Spinal cord (tissue), 10 donors: ENCODE data around the gene FAM89B. TPM values are rescaled to one million over a fixed set of nuclear protein-coding genes. Genes with fewer than 3 reads are reported as not detected.

Experiments used
- DNase-seq, 6 donors: peaks; one replicate each; pipeline versions ENCODE4 v3.0.0 to v3.0.0-alpha.2; 2013 to 2015; ENCODE audit warnings: low spot score in 6 of 6, low read depth in 4 of 6
- H3K27ac ChIP-seq: one replicate; pipeline ENCODE4 v1.5.1; 2013; ENCODE audit warnings: low read depth, low read length, control low read depth
- H3K27me3 ChIP-seq: one replicate; pipeline ENCODE4 v1.6.1; 2013; ENCODE audit warnings: low read length; ENCODE audit not compliant: control insufficient read depth, insufficient read depth
- H3K36me3 ChIP-seq: one replicate; pipeline ENCODE4 v1.6.1; 2013; ENCODE audit warnings: low read length; ENCODE audit not compliant: control insufficient read depth, insufficient read depth
- H3K4me1 ChIP-seq: one replicate; pipeline ENCODE4 v1.6.1; 2013; ENCODE audit warnings: low read length; ENCODE audit not compliant: control insufficient read depth, insufficient read depth
- H3K4me3 ChIP-seq: one replicate; pipeline ENCODE4 v1.5.1; 2013; ENCODE audit warnings: low read depth, low read length, control low read depth
- H3K9me3 ChIP-seq: one replicate; pipeline ENCODE4 v1.6.1; 2013; ENCODE audit warnings: low read length; ENCODE audit not compliant: control insufficient read depth, insufficient read depth
- WGBS: methylation state at CpG from one replicate; pipeline ENCODE4 v1.1.5; 2013; ENCODE audit warnings: missing lambda C conversion rate; ENCODE audit not compliant: insufficient coverage; 5-methylcytosine and 5-hydroxymethylcytosine counted together
- polyA plus RNA-seq, 2 donors: library from polyadenylated mRNA; unstranded; fragments of 120-200 nt; gene quantifications; one replicate each; pipeline ENCODE4 v1.2.1, GENCODE V29; 2013; ENCODE audit not compliant: insufficient read length in 2 of 2
- total RNA-seq, 2 donors: library from RNA; depleted of rRNA in 1 of 2; stranded (reverse); fragments of 120-200 nt in 1 of 2; fragments of >200 nt in 1 of 2; gene quantifications; one replicate each; pipeline versions ENCODE4 v1.2.3 to v1.2.4, GENCODE V29; 2013 to 2014
- donor health status: healthy.

FAM89B gene
- total and polyA plus RNA-seq, 4 donors, result 7.0 to 49.2 (median 48.8) TPM

- Histone ChIP-seq H3K4me1 (peaks cover 54% of the 10 kb centered on the region), H3K27ac (peak overlapping the region; percentile 74), H3K27me3 (no peaks in the 10 kb centered on the region), H3K9me3 (no peaks in the 10 kb centered on the region), H3K36me3 (peaks cover 67% of the 10 kb centered on the region), H3K4me3 (peak overlapping the region; percentile 85)
- DNase-seq, result no peak
- 0% methylated on average over 42 of the region's 50 CpGs for WGBS
These were observed 43.7 kb downstream of the FAM89B start for GRCh38 chr11:65615950-65616574.

- Histone ChIP-seq H3K9me3 (no peaks in the 10 kb centered on the region), H3K27me3 (no peaks in the 10 kb centered on the region), H3K27ac (no peak overlapping the region), H3K4me1 (peaks cover 49% of the 10 kb centered on the region), H3K4me3 (peak overlapping the region; percentile 85), H3K36me3 (peaks cover 67% of the 10 kb centered on the region)
- no peak for DNase-seq
- 81% methylated on average over 8 of the region's 10 CpGs for WGBS
These were observed 44.2 kb downstream of the FAM89B start for GRCh38 chr11:65616575-65617001.

GRCh38 chr11:65617136-65617850 is 45.0 kb downstream of the FAM89B start:
- H3K27me3 ChIP-seq, result no peaks in the 10 kb centered on the region
- 90% methylated on average over 17 of the region's 17 CpGs for WGBS
- no peaks in the 10 kb centered on the region for H3K9me3 ChIP-seq
- peaks cover 67% of the 10 kb centered on the region for H3K36me3 ChIP-seq
- peaks cover 42% of the 10 kb centered on the region for H3K4me1 ChIP-seq
- no peak overlapping the region for H3K4me3 ChIP-seq
- no peak for DNase-seq
- no peak overlapping the region for H3K27ac ChIP-seq

DNA sequence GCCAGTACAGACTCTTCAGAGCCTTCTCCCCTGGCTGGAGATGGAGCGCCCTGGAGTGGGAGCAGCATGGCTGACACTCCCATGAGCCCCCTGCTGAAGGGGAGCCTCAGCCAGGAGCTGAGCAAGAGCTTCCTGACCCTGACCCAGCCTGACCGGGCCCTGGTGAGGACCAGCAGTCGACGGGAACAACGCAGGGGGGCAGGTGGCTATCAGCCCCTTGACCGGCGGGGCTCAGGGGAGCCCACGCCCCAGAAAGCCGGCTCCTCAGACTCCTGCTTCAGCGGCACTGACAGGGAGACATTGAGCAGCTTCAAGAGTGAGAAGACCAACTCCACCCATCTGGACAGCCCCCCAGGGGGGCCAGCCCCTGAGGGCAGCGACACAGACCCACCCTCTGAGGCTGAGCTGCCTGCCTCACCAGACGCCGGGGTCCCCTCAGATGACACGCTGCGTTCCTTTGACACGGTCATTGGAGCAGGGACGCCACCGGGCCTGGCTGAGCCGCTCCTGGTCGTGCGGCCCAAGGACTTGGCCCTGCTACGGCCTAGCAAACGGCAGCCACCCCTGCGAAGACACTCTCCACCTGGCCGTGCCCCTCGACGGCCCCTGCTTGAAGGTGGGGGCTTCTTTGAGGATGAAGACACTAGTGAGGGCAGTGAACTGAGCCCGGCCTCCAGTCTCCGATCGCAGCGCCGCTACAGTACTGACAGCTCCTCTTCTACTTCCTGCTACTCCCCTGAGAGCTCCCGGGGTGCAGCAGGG is 45.8 kb downstream of the FAM89B start:
- H3K9me3 ChIP-seq, result no peaks in the 10 kb centered on the region
- 96% methylated on average over 33 of the region's 33 CpGs for WGBS
- no peaks in the 10 kb centered on the region for H3K27me3 ChIP-seq
- peaks cover 33% of the 10 kb centered on the region for H3K4me1 ChIP-seq
- H3K4me3 ChIP-seq, result no peak overlapping the region
- H3K27ac ChIP-seq, result no peak overlapping the region
- no peak for DNase-seq
- peaks cover 65% of the 10 kb centered on the region for H3K36me3 ChIP-seq

GRCh38 chr11:65618763-65619162 is 46.4 kb downstream of the FAM89B start:
- no peak for DNase-seq
- no peaks in the 10 kb centered on the region for H3K9me3 ChIP-seq
- no peak overlapping the region for H3K4me3 ChIP-seq
- 96% methylated on average over 14 of the region's 14 CpGs for WGBS
- H3K4me1 ChIP-seq, result peaks cover 27% of the 10 kb centered on the region
- no peaks in the 10 kb centered on the region for H3K27me3 ChIP-seq
- no peak overlapping the region for H3K27ac ChIP-seq
- peaks cover 69% of the 10 kb centered on the region for H3K36me3 ChIP-seq

DNA sequence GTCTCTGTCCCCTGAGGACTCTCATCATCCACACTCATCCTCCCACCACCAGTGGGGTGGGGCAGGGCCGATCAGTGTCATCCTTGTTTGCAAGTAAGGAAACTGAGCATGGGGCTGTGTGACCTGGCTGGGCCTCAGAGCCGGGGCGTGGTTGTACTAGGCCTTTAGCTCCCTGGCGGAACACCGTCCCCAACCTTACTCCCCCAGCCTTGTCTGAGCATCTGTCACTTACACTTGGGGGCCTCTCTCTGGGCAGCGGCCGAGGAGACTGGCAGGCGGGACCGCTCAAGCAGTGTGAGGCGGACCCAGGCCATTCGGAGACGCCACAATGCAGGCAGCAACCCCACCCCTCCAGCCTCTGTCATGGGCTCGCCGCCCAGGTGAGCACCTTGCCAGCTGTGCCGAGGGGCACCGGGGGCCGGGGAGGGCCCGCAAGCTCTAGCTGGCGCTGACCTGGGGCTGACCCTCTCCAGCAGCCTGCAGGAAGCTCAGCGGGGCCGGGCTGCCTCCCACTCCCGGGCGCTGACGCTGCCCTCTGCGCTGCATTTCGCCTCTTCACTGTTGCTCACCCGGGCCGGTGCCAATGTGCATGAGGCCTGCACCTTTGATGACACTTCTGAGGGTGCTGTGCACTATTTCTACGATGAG is 47.1 kb downstream of the FAM89B start:
- Histone ChIP-seq H3K9me3 (no peaks in the 10 kb centered on the region), H3K4me1 (peaks cover 21% of the 10 kb centered on the region), H3K4me3 (no peak overlapping the region), H3K27ac (no peak overlapping the region), H3K36me3 (peaks cover 76% of the 10 kb centered on the region), H3K27me3 (no peaks in the 10 kb centered on the region)
- DNase-seq, result no peak
- WGBS, result 93% methylated on average over 23 of the region's 29 CpGs

- Histone ChIP-seq H3K27ac (no peak overlapping the region), H3K27me3 (no peaks in the 10 kb centered on the region), H3K9me3 (no peaks in the 10 kb centered on the region), H3K4me3 (no peak overlapping the region), H3K36me3 (peaks cover 88% of the 10 kb centered on the region), H3K4me1 (peaks cover 15% of the 10 kb centered on the region)
- WGBS, result 96% methylated on average over 19 of the region's 19 CpGs
- DNase-seq, result no peak
These were observed 48.3 kb downstream of the FAM89B start for GRCh38 chr11:65620666-65621065.

DNA sequence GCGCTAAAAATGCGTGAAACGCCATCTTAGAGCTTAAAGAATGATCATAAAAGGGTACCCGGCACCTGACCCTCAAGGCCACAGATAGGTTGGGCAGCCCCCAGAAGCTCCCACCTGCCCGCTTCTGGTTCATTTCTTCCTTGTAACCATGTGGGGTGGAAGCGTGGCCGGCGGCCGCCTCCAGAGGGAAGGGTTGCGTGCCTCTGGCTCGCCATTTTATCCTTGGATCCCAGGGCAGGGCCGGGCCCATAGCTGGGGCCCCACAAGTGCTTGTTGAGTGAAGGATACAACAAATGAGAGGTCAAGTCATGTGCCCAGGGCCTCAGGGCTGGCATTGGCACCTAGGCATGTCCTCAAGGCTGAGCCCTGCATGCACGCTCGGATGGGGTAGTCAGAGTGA is 49.1 kb downstream of the FAM89B start:
- H3K4me1 ChIP-seq, result peaks cover 12% of the 10 kb centered on the region
- H3K27ac ChIP-seq, result no peak overlapping the region
- WGBS, result 96% methylated on average over 10 of the region's 14 CpGs
- no peaks in the 10 kb centered on the region for H3K9me3 ChIP-seq
- no peaks in the 10 kb centered on the region for H3K27me3 ChIP-seq
- peaks cover 96% of the 10 kb centered on the region for H3K36me3 ChIP-seq
- DNase-seq, result no peak
- H3K4me3 ChIP-seq, result no peak overlapping the region

- Histone ChIP-seq H3K27me3 (no peaks in the 10 kb centered on the region), H3K4me1 (peaks cover 6% of the 10 kb centered on the region), H3K27ac (no peak overlapping the region), H3K36me3 (peaks cover 98% of the 10 kb centered on the region), H3K9me3 (no peaks in the 10 kb centered on the region), H3K4me3 (no peak overlapping the region)
- DNase-seq, result no peak
- whole genome bisulfite sequencing, result 91% methylated on average over 16 of the region's 16 CpGs
These were observed 49.7 kb downstream of the FAM89B start for GRCh38 chr11:65622011-65622410.
